SK-N-SH (cell line): ENCODE results near the gene MGAT5. TPM values are rescaled to one million over a fixed set of nuclear protein-coding genes. Genes with fewer than 3 reads are reported as not detected.

ENCODE experiments used
- CTCF ChIA-PET: fragments of 300-600, 350-600 bp; formaldehyde crosslinking; extraction: SDS; loops from one replicate; lab custom pipeline; 2021; lab: Yijun Ruan, JAX
- POLR2A ChIA-PET: fragments of 350-600 bp; sonication (Branson Sonifier 250); formaldehyde crosslinking; extraction: SDS; loops from one replicate; lab custom pipeline; 2020; ENCODE audit warnings: antibody characterized with exemption, inconsistent platforms; lab: Yijun Ruan, JAX
- DNase-seq: peaks from one replicate; pipeline ENCODE4 v3.0.0; 2012
- H2AFZ ChIP-seq: fragments of 200-600 bp; sonication (generic); 2 replicates; pipeline ENCODE4 v1.8.1; 2016; ENCODE audit warnings: antibody characterized with exemption, mild to moderate bottlenecking, low read depth
- H3F3A ChIP-seq: fragments of 200-600 bp; sonication (generic); replicated peaks from 2 replicates; pipeline ENCODE3; 2016; ENCODE audit warnings: antibody characterized with exemption, mild to moderate bottlenecking; ENCODE audit not compliant: insufficient read depth
- H3K27ac ChIP-seq, 2 experiments: fragments of 200-500 bp in 1 of 2; fragments of 200-600 bp in 1 of 2; sonication (Bioruptor generic) in 1 of 2; sonication (generic), shearing (Covaris generic) in 1 of 2; 2 replicates each; pipeline versions ENCODE4 v1.5.1 to v1.6.1; 2014 to 2016; ENCODE audit warnings: low read depth in 2 of 2, inconsistent platforms in 1 of 2, low read length in 1 of 2, mild to moderate bottlenecking in 1 of 2, mixed read lengths in 1 of 2
- H3K27me3 ChIP-seq: fragments of 200-600 bp; sonication (generic), shearing (Covaris generic); 2 replicates; pipeline ENCODE4 v1.6.1; 2016; ENCODE audit warnings: mixed run types; ENCODE audit not compliant: insufficient read depth
- H3K36me3 ChIP-seq, 2 experiments: fragments of 200-500 bp in 1 of 2; fragments of 200-600 bp in 1 of 2; sonication (Bioruptor generic) in 1 of 2; sonication (generic) in 1 of 2; replicated peaks in 1 of 2; 2 replicates each; pipeline versions ENCODE3 to v1.5.1; 2014 to 2016; ENCODE audit warnings: low read length in 1 of 2, mild to moderate bottlenecking in 1 of 2; ENCODE audit not compliant: insufficient read depth in 2 of 2, control insufficient read depth in 1 of 2
- H3K4me1 ChIP-seq, 2 experiments: fragments of 200-500 bp in 1 of 2; fragments of 200-600 bp in 1 of 2; sonication (Bioruptor generic) in 1 of 2; sonication (generic), shearing (Covaris generic) in 1 of 2; 2 replicates each; pipeline versions ENCODE4 v1.5.1 to v1.6.1; 2014 to 2016; ENCODE audit warnings: low read depth in 1 of 2, low read length in 1 of 2, mixed run types in 1 of 2; ENCODE audit not compliant: insufficient read depth in 2 of 2, control insufficient read depth in 1 of 2
- H3K4me2 ChIP-seq: fragments of 200-600 bp; sonication (generic), shearing (Covaris generic); 2 replicates; pipeline ENCODE4 v1.6.1; 2017; ENCODE audit warnings: mixed run types
- H3K4me3 ChIP-seq, 2 experiments: fragments of 200-500 bp in 1 of 2; fragments of 200-600 bp in 1 of 2; sonication (Bioruptor generic) in 1 of 2; sonication (generic), shearing (Covaris generic) in 1 of 2; 2 replicates each; pipeline versions ENCODE4 v1.5.1 to v1.8.1; 2014 to 2016; ENCODE audit warnings: low read depth in 2 of 2, inconsistent platforms in 1 of 2, low read length in 1 of 2, mild to moderate bottlenecking in 1 of 2, mixed read lengths in 1 of 2, moderate library complexity in 1 of 2
- H3K79me2 ChIP-seq: fragments of 200-600 bp; sonication (generic); 2 replicates; pipeline ENCODE4 v1.8.1; 2017; ENCODE audit warnings: mild to moderate bottlenecking; ENCODE audit not compliant: insufficient read depth
- H3K9ac ChIP-seq: fragments of 200-600 bp; sonication (generic); 2 replicates; pipeline ENCODE4 v1.6.1; 2017; ENCODE audit warnings: mixed run types
- H3K9me2 ChIP-seq: fragments of 200-600 bp; sonication (generic); 2 replicates; pipeline ENCODE4 v1.6.1; 2017; ENCODE audit warnings: mixed run types
- H3K9me3 ChIP-seq: fragments of 200-600 bp; sonication (generic); 2 replicates; pipeline ENCODE4 v1.6.1; 2017; ENCODE audit warnings: mixed run types, mild to moderate bottlenecking, moderate library complexity
- H4K20me1 ChIP-seq: fragments of 200-600 bp; sonication (generic); 2 replicates; pipeline ENCODE4 v1.6.1; 2017; ENCODE audit warnings: mild to moderate bottlenecking, mixed run types; ENCODE audit not compliant: insufficient read depth
- CHD2 ChIP-seq: fragments of 150-350 bp; IDR thresholded peaks from 2 replicates; pipeline ENCODE4 v1.6.1; 2018; ENCODE audit warnings: low read length; ENCODE audit not compliant: partially characterized antibody
- CTCF ChIP-seq: fragments of 200-600 bp; sonication (generic); IDR thresholded peaks from 2 replicates; pipeline ENCODE4 v1.6.1; 2017; ENCODE audit warnings: antibody characterized with exemption, mild to moderate bottlenecking, moderate library complexity
- ELF1 ChIP-seq: IDR thresholded peaks from 2 replicates; pipeline ENCODE4 v1.4.0; 2012
- EP300 ChIP-seq, 2 experiments: IDR thresholded peaks; 2 replicates each; pipeline versions ENCODE4 v1.4.0 to v1.6.1; 2012; ENCODE audit warnings: borderline replicate concordance in 1 of 2, low read depth in 1 of 2, low read length in 1 of 2
- FOSL2 ChIP-seq: IDR thresholded peaks from 2 replicates; pipeline ENCODE4 v1.4.0; 2012; ENCODE audit warnings: low read depth, mild to moderate bottlenecking, moderate library complexity, borderline replicate concordance
- FOXJ3 ChIP-seq: sonication (generic); formaldehyde crosslinking; IDR thresholded peaks from 2 replicates; pipeline ENCODE4 v1.5.1; 2020; ENCODE audit warnings: mild to moderate bottlenecking, missing genetic modification reagents
- GABPA ChIP-seq: IDR thresholded peaks from 2 replicates; pipeline ENCODE4 v1.4.0; 2012; ENCODE audit warnings: low read depth, mild to moderate bottlenecking
- MAX ChIP-seq: IDR thresholded peaks from 2 replicates; pipeline ENCODE4 v1.4.0; 2012; ENCODE audit warnings: low read depth
- MXI1 ChIP-seq: IDR thresholded peaks from 2 replicates; pipeline ENCODE4 v1.6.1; 2012; ENCODE audit warnings: mild to moderate bottlenecking, low read depth, low read length, improper control_type of control experiment
- NFIC ChIP-seq: IDR thresholded peaks from 2 replicates; pipeline ENCODE4 v1.4.0; 2012; ENCODE audit warnings: borderline replicate concordance
- PBX3 ChIP-seq: IDR thresholded peaks from 2 replicates; pipeline ENCODE4; 2012
- POLR2AphosphoS5 ChIP-seq: IDR thresholded peaks from 2 replicates; pipeline ENCODE4 v1.6.1; 2012; ENCODE audit warnings: low read depth, low read length
- RCOR1 ChIP-seq: fragments of 150-350 bp; IDR thresholded peaks from 2 replicates; pipeline ENCODE4 v1.6.1; 2017; ENCODE audit warnings: antibody characterized with exemption, low read length
- REST ChIP-seq: IDR thresholded peaks from 2 replicates; pipeline ENCODE4 v1.6.1; 2012; ENCODE audit warnings: mild to moderate bottlenecking, low read depth, low read length, moderate library complexity
- RXRA ChIP-seq: IDR thresholded peaks from 2 replicates; pipeline ENCODE4 v1.4.0; 2012; ENCODE audit warnings: low read depth, mild to moderate bottlenecking, borderline replicate concordance
- SIN3A ChIP-seq: IDR thresholded peaks from 2 replicates; pipeline ENCODE4 v1.6.1; 2012; ENCODE audit warnings: low read depth, mild to moderate bottlenecking, low read length, moderate library complexity, borderline replicate concordance
- TAF1 ChIP-seq: IDR thresholded peaks from 2 replicates; pipeline ENCODE4 v1.6.1; 2012; ENCODE audit warnings: low read depth, mild to moderate bottlenecking, low read length, moderate library complexity, borderline replicate concordance
- TCF12 ChIP-seq: IDR thresholded peaks from 2 replicates; pipeline ENCODE4 v1.4.0; 2012
- TEAD4 ChIP-seq: IDR thresholded peaks from 2 replicates; pipeline ENCODE4 v1.4.0; 2012; ENCODE audit warnings: mild to moderate bottlenecking, borderline replicate concordance; ENCODE audit not compliant: insufficient read depth
- USF1 ChIP-seq: IDR thresholded peaks from 2 replicates; pipeline ENCODE4 v1.4.0; 2012; ENCODE audit warnings: low read depth, borderline replicate concordance
- USF2 ChIP-seq: fragments of 150-350 bp; IDR thresholded peaks from 2 replicates; pipeline ENCODE4 v1.6.1; 2017; ENCODE audit warnings: antibody characterized with exemption, low read length, low read depth, borderline replicate concordance
- YY1 ChIP-seq: IDR thresholded peaks from 2 replicates; pipeline ENCODE4 v1.4.0; 2012; ENCODE audit warnings: low read depth, mild to moderate bottlenecking
- ZBTB33 ChIP-seq: IDR thresholded peaks from 2 replicates; pipeline ENCODE4 v1.4.0; 2012; ENCODE audit warnings: low read depth, borderline replicate concordance
- WGBS: methylation state at CpG from one replicate; pipeline ENCODE4 v1.1.6; 2017; ENCODE audit warnings: low lambda C conversion rate; 5-methylcytosine and 5-hydroxymethylcytosine counted together
- polyA plus RNA-seq, 3 experiments: library from polyadenylated mRNA; depleted of rRNA; stranded (reverse); fragments of >200 nt; gene quantifications; 2 replicates each; pipeline ENCODE4 v1.2.3, GENCODE V29; 2012

The MGAT5 gene
- polyA plus RNA-seq, 1 of the 3 experiments (the other 2 are of a cell fraction): 18.2 TPM

- Histone ChIP-seq H3K9me2 (no peaks in the 10 kb centered on the region), H3K4me2 (no peak overlapping the region), H3K36me3 (peaks cover 0 to 10% of the 10 kb centered on the region in 2 experiments), H3K79me2 (no peaks in the 10 kb centered on the region), H3K9me3 (no peaks in the 10 kb centered on the region), H3K27me3 (no peaks in the 10 kb centered on the region), H4K20me1 (no peaks in the 10 kb centered on the region), H3K27ac (peak overlapping the region in 1 of 2 experiments; percentile 85; a peak in 2 of 4 replicates), H3K9ac (no peak overlapping the region), H2AFZ (no peak overlapping the region), H3F3A (peaks cover 6% of the 10 kb centered on the region), H3K4me1 (peaks cover 11 to 33% of the 10 kb centered on the region in 2 experiments), H3K4me3 (no peak overlapping the region)
- ChIA-PET POLR2A (interaction anchor here (1.6 kb wide), 1 partner anchor 11 kb away, joined by 8 read pairs; no protein-coding TSS in a partner anchor), CTCF (interaction anchor here (0.7 to 6.0 kb wide), 13 partner anchors 9 to 283 kb away, joined by 3 to 41 read pairs (median 4); no protein-coding TSS in a partner anchor)
- WGBS: 67% methylated on average over 5 of the region's 5 CpGs
- DNase-seq: peak; percentile 70
- TF ChIP-seq CHD2 (peak; percentile 62), GABPA (no peak), FOXJ3 (CRISPR knock-in tag) (peak; percentile 73), REST (no peak), TAF1 (no peak), MAX (no peak), SIN3A (no peak), EP300 (IDR thresholded peaks at IDR 0.05; ENCODE audit: borderline replicate concordance in 1 of 2, low read depth in 1 of 2, low read length in 1 of 2) (peak in 1 of 2 experiments; percentile 85; a peak in 2 of 4 replicates), FOSL2 (no peak), USF1 (no peak), USF2 (no peak), TEAD4 (no peak), ELF1 (no peak), TCF12 (0 out of 2 replicates have a peak, but pooled peaks have one; percentile 41), ZBTB33 (no peak), RXRA (no peak), YY1 (no peak), PBX3 (no peak), MXI1 (no peak; the same call in 1 of the 2 replicates), POLR2AphosphoS5 (no peak), NFIC (peak; percentile 37; the same call in 1 of the 2 replicates), CTCF (no peak), RCOR1 (peak; percentile 82; the same call in 1 of the 2 replicates)
Observed at GRCh38 chr2:134401081-134401497, 147.2 kb downstream of the MGAT5 start.
